Retina (tissue), 1 donor: ENCODE measurements around the gene HSPG2.
"Not testable (repeated sequence)": the region's sequence is repeated elsewhere in the genome, so short reads cannot be mapped to it uniquely, and the experiment has no call there.

Experiments used
- DNase-seq: peaks from one replicate; pipeline ENCODE4 v3.0.0-alpha.2; 2016

The HSPG2 gene

DNA sequence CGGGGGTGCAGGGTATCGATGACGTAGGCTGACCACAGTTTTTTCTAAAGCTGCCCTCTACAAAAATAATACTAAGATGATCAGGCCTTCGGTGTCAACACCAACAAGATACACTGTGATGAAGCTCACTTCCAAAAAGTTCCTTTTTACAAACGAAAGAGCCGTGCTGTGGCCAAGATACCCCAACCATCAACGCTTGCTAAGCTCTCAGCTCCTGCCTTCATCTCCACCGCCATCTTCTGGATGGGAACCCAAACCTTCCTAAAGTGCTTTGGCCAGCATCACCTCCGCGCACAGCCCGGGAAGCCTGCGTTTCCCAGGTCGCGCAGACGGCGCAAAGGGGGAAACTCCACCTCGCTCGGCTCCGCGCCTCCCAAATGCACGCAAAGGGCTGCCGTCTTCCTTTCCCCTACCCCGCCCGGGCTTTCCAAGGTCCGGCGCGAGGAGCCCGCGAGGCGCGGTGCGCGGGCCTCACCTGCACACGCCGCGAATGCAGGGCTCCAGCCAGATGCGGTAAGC, 154.7 kb downstream of the HSPG2 start:
- no peak for DNase-seq

DNA sequence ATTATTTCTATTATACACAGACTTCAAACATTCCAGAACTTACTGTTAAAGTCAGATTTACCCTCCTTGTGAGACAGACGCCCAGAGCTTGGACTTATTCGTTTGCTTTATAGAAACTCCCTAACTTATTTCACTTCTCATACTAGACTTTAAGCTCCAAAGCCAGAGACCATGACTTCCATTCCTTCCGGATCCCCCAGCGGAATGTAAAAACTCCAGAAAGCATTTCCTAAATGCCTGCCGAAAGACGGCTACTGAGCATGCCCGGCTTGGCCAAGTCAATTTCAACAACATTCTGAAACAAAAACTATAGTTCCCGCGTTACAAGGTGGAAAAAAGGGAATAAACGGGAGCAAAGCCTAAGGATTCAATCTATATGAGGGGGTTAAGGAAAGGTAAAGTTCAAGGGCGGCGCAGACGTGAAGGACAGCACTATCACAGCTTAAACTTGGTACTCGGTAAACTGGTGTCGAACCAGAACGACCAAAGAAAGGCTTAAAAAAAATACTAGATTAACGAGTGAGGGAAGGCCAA, 155.2 kb downstream of the HSPG2 start:
- no peak for DNase-seq

DNA sequence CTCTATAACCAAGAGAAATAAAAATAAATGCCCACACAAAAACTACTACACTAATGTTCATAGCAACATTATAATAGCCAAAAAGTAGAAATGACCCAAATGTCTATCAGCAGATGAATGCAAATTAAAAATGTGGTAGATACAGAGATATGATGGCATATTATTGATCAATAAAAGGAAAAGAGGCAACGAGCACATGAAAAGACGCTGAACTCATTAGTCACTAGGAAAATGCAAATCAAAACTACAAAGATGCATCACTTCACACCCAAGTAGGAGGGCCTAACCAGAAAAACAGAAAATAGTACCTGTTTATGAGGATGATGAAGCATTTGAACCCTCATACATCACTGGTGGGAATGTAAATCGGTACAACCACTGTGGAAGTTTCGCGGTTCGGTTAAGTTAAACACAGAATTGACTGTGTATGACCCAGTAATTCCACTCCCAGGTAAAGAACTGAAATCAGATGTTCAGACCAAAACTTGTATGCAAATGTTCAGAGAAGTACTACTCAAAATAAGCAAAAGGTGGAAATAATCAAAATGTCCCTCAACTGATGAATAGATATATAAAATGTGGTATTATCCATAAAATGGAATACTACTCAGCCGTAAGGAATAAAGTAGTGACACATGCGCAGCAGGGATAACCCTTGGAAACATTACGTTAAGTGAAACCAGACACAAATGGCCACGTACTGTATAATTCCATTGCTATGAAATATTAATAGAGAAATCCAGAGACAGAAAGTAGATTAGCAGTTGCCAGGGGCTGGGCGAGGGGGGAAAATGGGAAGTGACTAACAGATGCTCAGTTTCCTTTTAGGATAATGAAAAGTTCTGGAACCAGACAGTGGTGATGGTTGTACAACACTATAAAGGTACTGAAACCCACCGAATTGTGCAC, 157.2 kb downstream of the HSPG2 start:
- no peak for DNase-seq

DNA sequence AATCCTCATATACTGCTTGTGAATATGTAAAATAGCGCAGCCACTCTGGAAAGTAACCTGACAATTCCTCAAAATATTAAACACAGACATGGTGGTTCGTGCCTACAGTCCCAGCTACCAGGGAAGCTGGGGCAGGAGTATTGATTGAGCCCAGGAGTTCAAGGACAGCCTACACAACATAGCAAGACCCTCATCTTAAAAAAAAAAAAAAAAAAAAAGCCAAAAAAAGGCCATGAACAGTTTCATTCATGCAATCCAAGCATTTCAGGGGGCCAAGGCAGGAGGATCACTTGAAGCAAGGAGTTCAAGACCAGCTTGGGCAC, 158.7 kb downstream of the HSPG2 start:
- DNase-seq = no peak

DNA sequence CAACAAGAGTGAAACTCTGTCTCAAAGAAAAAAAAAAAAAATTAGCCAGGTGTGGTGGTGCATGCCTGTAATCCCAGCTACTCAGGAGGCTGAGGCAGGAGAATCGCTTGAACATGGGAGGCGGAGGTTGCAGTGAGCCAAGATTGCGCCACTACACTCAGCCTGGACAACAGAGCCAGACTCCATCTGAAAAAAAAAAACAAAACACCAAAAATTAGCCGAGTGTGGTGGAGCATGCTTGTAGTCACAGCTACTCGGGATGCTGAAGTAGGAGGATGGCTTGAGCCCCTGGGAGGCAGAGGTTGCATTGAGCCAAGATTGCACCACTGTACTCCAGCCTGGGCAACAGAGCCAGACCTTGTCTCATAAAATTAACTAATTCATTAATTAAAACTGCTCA, 160.2 kb downstream of the HSPG2 start:
- not testable (repeated sequence) for DNase-seq

DNA sequence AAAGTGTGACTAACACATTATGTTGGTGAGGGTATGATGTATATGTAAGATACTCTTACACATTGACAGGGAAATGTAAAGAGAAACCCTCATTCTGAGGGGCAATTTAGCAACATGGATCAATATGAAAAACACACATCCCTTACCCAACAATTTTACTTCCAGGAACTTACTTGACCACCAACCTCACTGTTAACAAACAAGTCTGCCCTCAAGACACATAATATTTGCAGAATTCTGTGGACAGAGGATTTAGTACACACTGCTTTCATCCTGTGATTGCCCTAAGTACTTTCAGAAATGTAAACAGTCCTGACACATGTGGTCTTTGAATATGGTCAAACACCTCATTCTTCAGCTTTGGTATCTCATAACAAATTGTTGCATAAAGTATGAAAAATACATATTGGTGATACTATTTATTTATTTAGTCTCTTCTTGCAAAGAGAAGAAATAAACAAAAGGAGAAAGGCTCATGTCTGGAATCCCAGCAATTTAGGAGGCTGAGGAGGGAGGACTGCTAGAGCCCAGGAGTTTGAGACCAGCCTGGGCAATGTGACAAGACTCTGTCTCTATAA, 161.0 kb downstream of the HSPG2 start:
- no peak for DNase-seq

DNA sequence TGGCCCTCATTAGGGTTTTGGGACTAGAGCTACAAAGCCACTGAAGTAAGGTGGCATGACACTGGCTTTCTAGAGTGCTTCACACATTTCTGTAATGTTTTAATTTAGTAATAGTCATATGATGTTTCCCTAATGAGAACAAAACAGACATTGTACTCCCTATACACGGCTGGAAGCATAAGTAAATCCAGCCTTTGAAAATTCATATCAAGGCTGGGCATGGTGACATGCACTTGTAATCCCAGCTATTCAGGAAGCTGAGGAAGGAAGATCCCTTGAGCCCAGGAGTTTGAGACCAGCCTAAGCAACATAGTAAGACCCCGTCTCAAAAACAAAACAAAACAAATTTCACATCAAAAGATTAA, 161.6 kb downstream of the HSPG2 start:
- no peak for DNase-seq

DNA sequence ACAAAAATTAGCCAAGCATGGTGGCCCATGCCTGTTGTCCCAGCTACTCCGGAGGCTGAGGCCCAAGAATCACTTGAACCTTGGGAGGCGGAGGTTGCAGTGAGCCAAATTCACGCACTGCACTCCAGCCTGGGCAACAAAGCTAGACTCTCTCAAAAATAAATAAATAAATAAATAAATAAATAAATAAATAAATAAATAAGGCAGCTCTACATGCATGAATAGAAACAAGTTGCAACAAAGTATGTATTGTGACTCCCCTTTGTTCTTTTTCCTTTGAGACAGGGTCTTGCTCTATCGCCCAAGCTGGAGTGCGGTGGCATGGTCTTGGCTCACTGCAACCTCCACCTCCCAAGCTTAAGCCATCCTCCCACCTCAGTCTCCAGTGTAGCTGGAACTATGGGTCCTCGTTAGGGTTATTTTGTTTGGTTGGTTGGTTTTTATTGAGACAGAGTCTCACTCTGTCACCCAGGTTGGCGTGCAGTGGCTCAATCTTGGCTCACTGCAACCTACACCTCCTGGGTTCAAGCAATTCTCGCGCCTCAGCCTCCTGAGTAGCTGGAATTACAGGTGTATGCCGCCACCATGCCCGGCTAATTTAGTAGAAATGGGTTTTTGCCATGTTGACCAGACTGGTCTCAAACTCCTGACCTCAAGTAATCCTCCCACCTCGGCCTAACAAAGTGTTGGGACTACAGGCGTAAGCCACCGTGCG, 162.1 kb downstream of the HSPG2 start:
- DNase-seq = no peak

DNA sequence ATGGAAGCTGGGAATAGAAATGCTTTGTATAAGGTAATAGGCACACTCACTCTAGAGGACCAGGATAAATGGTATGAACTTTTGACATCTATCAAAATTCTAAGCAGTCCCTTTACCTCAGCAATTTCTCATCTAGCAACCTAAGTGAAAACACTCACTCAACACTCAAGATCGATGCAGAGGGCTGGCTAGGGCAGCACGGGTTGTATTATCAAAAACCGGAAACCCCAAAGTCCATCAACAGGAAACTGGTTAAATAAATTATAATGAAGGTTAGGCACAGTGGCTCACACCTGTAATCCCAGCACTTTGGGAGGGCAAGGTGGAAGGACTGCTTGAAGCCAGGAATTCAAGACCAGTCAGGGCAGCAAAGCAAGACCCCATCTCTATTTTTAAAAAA, 163.5 kb downstream of the HSPG2 start:
- no peak for DNase-seq
